Renal cortical epithelial cell (primary cell): ENCODE data around the gene GMPS. TPM values are rescaled to one million over a fixed set of nuclear protein-coding genes. Genes with fewer than 3 reads are reported as not detected.
A peak's percentile ranks its signal among the peaks of the same experiment; 100 is the strongest.
"Not testable (repeated sequence)": the region's sequence is repeated elsewhere in the genome, so short reads cannot be mapped to it uniquely, and the experiment has no call there.

Experiments used
- DNase-seq: peaks from one replicate; pipeline ENCODE4 v3.0.0-alpha.2; 2011; ENCODE audit warnings: low read depth
- total RNA-seq: library from RNA; depleted of rRNA; stranded (reverse); fragments of >200 nt; gene quantifications from 2 replicates; pipeline ENCODE4 v1.2.3, GENCODE V29; 2014

Gene GMPS
- total RNA-seq: 60.8 and 74.8 TPM in 2 replicates

DNA sequence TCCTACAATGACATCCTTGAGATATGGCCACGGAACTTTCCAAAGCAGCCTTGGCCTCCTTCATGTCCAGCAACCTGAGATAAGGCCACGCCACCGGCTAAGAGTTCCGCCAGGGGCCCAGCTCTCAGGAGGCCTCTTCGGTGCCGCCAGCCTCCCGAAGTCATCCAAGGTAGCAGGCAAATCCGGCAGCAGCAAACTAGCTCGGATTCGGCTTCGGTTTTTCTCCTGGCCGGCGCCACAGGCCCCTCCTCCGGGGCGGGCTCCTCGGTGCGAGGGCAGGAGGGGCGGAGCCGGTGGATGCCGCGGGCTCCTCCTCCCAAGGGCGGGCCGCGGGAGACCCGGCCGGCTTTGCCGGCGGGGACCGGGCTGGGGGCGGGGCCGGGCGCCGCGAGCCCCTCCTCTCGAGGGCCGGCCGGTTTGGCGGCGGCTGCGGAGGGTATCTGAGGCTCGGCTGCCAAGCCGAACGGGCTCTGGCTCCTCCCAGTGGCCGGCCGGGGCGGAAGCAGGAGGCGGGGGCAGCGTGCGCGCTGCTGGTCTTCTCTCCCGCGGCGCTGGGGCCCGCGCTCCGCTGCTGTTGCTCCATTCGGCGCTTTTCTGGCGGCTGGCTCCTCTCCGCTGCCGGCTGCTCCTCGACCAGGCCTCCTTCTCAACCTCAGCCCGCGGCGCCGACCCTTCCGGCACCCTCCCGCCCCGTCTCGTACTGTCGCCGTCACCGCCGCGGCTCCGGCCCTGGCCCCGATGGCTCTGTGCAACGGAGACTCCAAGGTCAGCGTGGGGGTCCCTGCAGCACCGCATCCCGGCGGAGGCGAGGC, at the start of gene GMPS:
Gene GMPS (plus strand): TSS at position 518 of the 812 bp plus-strand sequence. CDS start 221 bp downstream, at position 739.
- peak; percentile 79 for DNase-seq

DNA sequence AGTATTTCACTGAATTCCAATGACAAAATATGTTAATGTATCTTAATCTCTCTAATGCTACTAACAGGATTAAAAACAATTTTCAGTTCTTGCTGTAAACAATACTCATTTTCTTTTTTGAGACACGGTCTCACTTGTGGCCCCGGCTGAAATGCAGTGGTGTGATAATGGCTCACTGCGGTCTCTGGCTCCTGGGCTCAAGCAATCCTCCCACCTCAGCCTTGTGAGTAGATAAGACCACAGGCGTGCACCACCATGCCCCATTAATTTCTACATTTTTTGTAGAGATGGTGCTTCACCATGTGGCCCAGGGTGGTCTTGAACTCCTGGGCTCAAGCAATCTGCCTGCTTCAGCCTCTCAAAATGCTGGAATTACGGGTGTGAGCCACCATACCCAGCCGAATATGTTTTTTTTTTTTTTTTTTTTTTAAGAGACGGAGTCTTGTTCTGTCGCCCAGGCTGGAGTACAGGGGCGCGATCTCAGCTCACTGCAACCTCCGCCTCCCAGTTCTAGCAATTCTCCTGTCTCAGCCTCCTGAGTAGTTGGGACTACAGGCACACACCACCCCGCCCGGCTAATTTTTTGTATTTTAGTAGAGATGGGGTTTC, 41.9 kb upstream of the GMPS start:
- not testable (repeated sequence) for DNase-seq

DNA sequence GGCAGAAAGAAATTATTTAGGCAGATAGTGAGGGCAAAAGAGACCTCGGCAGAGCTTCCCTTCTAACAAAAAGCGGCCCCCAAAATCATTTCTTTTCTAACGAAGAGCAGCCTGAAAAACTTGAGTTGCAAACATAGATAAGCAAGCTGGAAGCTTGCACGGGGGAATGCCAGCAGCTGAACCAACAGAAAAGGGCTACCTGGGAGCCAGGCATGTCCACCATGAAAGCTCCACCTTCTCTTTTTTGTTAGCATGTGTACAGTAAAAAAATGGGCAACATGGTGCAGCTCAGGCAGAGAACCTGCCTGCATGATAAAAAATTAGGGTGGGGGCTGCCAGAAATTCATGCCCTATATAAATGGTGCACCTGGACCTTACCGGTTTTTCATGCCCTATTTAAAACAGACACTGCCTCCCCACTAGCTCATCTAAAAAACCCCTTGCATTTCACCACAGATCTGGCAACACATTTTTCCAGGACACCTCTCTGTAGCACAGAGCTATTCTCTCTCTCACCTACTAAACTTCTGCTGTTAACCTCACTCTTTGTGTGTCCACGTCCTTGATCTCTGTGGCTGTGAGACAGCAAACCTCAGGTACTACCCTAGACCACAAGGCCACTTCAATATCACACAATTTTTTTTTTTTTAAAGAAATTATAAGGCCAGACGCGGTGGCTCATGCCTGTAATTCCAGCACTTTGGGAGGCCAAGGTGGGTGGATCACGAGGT, 34.9 kb upstream of the GMPS start:
- no peak for DNase-seq

DNA sequence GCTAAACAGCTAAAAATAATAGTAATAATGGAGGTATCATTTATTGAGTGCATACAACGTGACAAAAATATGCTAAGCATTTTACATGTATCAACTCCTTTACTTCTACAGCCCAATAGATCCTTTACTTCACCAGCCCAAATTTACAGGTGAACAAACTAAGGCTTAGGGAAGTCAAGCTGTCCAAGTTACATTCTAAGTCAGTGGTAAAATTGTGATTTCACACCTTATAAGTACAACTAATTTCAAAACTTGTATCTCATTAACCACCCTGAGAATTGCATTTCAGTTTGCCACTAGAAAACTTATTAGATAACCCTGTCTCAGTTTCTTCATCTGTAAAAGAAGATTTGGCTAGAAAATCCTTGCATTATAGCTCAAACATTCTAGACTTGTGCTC, 26.9 kb upstream of the GMPS start:
- no peak for DNase-seq

DNA sequence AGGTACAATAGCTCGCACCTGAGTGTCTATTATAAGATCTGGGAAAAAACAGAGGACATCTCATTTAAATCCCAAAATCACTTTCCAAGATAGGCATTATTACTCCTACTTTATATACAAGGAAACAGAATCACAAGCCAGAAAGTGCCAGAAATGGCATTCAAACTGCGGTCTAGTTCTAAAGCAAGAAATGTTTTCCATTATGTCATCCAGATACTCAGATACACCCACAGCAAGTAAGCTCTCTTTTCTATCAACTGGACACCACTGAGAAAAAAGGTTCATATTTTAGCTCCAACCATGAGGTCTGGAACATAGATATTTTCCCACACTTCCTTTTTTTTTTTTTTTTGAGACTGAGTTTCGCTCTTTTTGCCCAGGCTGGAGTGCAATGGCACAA, 24.3 kb upstream of the GMPS start:
- DNase-seq: no peak

DNA sequence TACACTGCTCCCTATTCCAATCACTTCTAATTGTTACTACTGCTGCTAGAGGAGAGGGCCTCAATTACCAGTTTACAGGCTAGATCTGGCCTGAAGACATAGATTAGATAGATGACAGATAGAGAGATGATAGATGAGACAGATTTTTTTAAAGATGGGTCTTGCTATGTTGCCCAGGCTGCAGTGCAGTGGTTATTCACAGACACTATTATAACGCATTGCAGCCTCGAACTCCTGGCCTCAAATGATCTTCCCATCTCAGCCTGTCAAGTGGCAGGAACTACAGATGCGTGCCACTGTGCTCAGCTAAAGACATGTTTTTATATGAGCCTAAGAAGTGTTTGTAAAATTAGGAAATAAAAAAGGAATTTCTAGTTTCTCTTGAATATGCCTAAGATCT, 22.5 kb upstream of the GMPS start:
- DNase-seq: no peak

DNA sequence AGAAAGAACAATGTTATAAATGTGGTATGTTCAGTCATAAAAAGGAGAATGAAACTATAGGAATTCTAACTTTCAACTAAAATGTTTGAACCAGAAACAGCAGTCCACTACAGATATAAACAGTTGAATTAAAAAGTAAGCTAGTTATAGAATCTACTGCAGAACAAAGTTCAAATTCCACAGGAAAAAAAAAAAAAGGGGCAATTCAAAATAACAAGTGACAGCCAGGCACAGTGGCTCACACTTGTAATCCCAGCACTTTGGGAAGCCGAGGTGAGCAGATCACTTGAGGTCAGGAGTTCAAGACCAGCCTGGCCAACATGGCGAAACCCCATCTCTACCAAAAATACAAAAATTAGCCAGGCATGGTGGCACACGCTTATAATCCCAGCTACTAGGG, 21.0 kb upstream of the GMPS start:
- not testable (repeated sequence) for DNase-seq

DNA sequence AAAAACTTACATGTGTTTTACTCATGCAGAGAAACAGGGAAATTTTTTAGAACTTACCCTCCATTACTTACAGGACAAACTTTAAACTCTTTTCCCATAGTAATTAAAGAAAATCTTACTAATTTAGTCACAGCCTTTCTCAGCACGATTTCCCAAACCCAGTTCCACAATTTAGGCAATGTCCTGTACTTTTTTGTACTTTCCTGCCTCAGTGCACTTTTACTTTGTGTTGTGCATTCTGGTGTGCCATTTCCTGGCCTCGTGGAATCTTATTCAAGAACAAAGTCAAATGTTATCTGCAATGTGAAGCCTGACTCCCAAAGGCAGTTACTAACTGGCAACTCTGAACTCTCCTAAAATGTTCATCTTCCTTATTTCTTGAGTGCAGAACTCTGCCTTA, 18.1 kb upstream of the GMPS start:
- no peak for DNase-seq

DNA sequence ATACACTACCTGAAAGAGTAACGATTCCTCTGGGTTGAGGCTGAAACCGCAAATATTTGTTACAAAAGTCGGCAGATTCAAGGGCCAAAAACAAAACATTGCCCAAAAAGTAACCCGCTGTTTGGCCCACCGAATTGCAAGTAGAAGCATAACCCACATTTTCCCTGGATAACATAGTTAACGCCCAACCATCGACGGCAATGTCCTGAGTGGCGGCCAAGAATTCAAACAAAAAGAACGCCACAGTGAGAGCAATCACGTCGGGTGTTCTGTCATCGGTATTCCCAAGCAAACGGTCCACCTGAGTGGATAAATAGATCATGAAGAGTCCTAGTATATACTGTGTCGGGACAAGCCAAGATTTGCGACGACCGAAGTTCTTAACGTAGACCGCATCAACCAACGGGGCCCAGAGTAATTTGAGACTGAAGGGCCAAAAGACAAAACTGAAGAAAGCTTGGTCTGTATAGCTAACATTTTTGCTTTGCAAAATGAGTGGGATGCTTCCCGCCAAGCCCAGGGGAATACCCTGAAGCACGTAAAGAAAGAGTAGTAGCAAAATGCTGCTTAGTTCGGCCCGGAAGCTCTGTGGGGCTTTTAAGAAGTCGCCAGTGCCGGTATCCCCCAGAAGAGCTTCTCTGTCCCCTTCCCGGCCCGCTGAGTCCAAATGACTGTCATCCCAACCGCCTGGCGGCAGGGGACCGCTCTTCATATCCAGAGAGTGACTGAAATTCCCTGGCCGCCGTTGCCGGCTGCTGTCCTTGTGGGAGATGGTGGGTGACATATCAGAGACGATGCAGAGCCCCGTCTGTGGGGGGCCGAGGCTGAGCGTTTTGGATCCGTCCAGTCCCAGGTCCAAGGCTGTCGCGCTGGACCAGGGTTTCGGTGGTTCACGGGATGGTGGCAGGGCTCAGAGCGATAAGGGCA, 17.0 kb upstream of the GMPS start:
- DNase-seq: no peak

DNA sequence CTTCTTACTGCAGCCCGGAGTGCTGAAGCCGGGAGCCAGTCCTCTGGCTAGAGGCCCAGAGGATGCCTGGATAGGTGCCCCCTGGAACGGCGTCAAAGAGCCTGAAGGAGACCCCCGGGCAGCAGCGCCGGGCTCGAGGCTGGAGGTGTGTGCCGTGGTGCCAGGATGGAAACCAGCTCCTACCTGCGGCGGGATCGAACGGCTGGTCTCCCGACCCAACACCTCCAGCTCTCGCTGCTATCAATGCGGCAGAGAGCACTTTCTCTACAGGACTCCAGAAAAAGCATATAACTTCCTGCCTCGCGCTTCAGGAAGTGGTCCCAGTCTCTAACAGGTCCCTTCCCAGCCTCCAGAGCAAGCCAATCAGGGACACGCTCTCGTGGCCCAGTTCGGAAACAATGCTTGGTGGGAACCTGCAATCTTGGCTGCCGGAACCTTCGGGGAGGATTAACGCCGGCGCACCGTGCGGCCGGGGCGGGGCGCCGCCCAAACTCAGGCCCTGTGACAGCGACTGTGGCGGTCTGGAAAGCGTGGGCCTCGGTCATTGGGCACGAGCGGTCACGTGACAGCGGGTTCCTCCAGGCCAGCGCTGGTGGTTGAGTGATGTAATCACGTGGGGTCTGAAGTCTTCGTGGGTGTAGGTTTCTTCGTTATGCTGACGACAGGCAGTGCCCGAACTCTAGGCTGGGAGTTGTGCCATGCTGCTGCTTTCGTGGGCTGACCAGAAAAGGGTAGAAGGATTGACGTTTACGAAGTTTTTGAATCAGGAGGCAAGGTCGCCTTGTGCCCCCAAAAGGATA, 16.1 kb upstream of the GMPS start, which contains the start of gene SLC33A1:
Gene SLC33A1 (minus strand): TSS at position 287 of the 800 bp plus-strand sequence. CDS start 430 bp downstream, outside the sequence.
- peak; percentile 98 for DNase-seq

DNA sequence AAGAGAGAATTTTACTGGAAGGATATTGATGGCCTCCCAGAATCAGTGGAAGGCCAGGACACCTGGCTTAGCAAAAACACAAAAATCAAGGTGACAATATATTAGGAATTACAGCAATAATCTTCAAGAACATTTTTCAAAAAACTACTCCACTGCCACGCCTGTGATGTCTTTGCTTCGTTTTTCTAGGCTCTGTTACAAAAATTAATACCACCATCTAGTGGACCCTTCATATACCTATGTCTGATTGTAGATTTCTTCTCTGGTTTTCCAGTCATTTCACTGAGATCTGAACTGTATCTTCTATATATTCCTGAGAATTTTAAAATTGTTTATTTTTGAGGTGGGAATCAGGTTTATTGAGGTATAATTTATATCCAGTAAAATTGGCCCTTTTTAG, 10.6 kb upstream of the GMPS start:
- peak; percentile 30 for DNase-seq

DNA sequence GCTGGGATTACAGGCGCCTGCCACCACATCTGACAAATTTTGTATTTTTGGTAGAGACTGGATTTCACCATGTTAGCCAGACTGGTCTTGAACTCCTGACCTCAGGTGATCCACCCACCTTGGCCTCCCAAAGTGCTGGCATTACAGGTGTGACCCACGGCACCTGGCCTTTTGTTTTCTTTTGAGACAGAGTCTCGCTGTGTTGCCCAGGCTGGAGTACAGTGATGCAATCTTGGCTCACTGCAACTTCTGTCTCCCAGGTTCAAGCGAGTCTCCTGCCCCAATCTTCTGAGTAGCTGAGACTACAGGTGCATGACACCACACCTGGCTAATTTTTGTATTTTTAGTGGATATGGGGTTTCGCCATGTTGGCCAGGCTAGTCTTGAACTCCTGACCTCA, 10.0 kb upstream of the GMPS start:
- DNase-seq: not testable (repeated sequence)

DNA sequence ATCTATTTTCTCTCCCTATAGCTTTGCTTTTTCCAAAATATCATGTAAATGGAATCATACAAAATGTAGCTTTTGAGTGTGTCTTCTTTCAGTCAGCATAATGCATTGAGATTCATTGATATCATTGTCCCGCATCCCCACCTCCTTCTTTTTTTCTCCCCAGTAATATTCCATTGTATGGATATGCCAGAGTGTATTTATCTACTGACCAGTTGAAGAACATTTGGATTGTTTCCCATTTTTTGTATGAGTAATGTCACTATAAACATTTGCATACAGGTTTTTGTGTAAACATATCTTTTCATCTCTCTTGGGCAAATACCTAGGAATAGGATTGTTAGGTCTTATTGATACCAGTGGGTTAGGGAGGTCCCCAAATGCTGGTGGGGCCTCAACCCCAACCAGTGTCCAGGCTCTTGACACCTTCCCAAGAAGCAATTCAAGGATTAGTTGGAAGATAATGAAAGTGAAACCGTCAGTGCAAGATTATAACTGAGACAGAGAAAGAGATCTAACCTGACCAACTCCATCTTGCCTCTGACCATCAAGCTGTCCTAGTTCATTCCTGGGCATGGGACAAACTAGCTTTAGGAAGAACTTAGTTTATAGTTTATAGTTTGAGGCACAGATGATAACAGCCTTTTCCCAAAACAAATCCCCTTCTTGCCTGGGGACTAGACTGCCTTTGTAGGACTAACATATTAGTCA, 8.8 kb upstream of the GMPS start:
- no peak for DNase-seq

DNA sequence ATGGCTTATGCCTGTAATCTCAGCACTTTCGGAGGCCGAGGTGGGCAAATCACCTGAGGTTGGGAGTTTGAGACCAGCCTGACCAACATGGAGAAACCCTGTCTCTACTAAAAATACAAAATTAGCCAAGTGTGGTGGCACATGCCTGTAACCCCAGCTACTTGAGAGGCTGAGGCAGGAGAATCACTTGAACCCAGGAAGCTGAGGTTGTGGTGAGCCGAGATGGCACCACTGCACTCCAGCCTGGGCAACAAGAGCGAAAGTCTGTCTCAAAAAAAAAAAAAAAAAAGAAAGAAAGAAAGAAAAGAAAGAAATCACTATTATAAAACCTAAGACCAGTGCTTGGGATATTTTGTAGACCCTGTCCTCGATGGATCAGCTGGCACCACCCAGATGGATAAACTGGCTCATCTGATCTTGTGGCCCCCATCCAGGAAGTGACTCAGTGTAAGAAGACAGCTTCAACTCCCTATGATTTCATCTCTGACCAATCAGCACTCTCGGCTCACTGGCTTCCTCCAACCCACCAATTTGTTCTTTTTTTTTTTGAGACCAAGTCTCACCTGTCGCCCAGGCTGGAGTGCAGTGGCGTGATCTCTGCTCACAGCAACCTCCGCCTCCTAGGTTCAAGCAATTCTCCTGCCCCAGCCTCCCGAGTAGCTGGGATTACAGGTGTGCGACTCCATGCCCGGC, 8.0 kb upstream of the GMPS start:
- DNase-seq: peak; percentile 37

DNA sequence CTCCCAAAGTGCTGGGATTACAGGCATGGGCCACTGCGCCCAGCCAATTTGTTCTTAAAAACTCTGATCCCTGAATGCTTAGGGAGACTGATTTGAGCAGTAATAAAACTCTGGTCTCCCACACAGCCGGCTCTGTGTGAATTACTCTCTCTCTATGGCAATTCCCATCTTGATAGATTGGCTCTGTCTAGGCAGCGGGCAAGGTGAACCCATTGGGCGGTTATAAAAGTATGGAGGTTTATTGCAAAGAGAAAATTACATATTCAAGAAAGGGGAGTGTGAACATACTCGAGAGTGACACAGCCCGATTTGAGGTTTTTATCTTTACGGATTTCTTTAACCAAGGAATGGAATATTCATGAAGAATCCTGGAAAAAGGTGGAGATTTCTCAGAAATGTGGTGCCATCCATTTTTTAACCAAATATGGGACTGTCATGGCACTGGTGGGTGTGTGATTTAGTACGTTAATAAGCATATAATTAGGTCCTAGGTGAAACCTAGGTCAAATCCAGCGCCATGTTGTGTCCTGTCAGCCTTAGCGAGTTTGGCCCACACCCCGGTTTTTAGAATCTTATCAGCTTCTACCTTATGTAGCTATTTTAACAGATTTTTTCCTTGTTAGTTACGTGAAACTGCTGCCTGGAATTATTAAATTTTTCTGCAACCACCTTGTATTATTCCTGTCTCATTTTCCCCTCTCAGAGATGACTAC, 7.2 kb upstream of the GMPS start:
- no peak for DNase-seq

DNA sequence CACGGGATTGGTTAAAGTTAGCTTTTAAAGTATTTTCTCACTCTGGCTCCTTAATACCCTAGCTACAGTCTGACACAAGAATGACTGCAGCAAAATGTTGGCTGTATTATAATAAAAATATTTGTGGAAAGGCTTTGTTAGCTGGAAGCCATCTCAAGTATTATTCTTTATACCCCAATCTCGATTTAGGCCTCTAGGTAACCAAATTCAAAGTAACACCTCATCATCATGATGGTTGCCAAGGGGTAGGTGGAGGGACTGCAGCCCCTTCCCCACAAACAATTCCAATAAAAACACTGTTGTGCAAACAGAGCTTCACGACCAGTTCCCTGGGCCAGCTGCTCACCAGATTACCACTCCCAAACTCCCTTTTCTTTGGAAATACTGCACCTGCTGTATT, 759 bp upstream of the GMPS start:
- no peak for DNase-seq

DNA sequence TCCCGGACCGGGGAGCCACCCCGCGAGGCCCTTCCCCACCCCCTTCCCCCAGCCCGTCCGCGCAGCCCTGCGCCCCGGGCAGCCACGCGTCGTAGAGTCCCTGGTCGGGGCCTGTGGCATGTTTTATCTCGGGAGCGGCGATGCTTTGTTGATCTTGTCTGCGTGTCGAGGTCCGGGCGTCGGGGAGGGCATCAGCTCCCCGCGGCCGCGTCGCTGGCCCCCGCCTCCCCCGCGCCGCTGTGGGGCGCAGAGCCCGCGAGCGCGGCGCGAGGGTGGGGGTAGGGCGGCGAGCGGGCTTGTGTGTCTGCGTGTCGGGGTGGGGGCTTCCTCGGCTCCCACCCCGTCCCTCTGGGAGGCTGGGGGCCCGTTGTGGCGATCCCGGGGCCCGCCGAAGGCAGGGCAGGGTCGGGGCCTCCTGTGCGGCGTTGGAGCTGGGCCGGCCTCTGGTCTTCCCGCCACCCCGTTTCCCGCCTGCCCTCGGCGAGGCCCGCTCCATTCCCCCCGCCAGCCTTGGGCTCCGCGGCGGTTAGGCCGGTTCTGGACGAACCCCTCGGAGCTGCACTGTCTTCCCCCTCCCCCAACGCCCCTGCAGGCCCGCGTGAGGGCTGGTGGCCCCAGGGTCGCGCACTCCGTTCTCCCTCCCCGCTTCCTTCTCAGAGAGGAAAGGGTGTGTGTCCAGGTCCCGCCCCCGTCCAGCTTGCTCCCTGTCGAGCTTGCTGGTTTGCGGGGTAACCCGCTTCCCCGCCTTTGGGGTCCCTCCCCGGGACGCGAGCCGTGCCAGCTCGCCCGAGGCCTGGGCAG, 695 bp downstream of the GMPS start:
- DNase-seq: no peak

DNA sequence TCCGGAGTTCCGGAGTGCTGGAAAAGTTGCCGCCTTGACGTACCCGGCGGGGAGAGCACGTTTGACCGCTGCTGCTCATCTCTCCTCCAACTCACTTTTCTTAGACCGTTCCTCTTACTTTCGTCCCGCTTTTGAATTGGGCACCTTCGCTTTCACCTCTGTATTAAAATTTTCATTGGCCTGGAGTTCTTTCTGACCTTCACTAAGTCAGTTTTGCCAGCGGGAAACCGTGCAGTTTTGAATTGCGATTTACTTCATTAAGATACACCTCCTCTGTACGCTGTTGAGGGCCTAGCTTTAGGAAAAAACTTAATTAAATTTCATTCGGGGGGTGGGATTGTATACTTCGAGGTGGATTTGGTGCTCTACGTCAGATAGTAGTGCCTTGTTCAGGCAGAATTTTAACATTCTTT, 1.3 kb downstream of the GMPS start:
- DNase-seq: peak; percentile 27
